Fibroblast of lung (primary cell): ENCODE results near the gene ARHGEF10L. TPM values are rescaled to one million over a fixed set of nuclear protein-coding genes. Genes with fewer than 3 reads are reported as not detected.

Source experiments
- DNase-seq, 2 donors: peaks; one replicate each; pipeline versions ENCODE4 v3.0.0 to v3.0.0-alpha.2; 2010; ENCODE audit warnings: low read depth in 2 of 2
- H2AFZ ChIP-seq: 2 replicates; pipeline ENCODE4 v1.5.1; 2012; ENCODE audit warnings: low read length, control low read depth, inconsistent platforms
- H3K27ac ChIP-seq: 2 replicates; pipeline ENCODE4 v1.5.1; 2011; ENCODE audit warnings: low read length, control low read depth; ENCODE audit not compliant: insufficient read depth
- H3K27me3 ChIP-seq: 2 replicates; pipeline ENCODE4 v1.5.1; 2011; ENCODE audit warnings: mild to moderate bottlenecking, low read length; ENCODE audit not compliant: control insufficient read depth, insufficient read depth
- H3K36me3 ChIP-seq: 2 replicates; pipeline ENCODE4 v1.5.1; 2011; ENCODE audit warnings: low read length; ENCODE audit not compliant: control insufficient read depth, insufficient read depth
- H3K4me1 ChIP-seq: 2 replicates; pipeline ENCODE4 v1.5.1; 2011; ENCODE audit warnings: low read length; ENCODE audit not compliant: control insufficient read depth, insufficient read depth; ENCODE audit errors: extremely low read depth
- H3K4me2 ChIP-seq: 2 replicates; pipeline ENCODE4 v1.5.1; 2011; ENCODE audit warnings: low read length, control low read depth; ENCODE audit not compliant: insufficient read depth; ENCODE audit errors: extremely low read depth
- H3K4me3 ChIP-seq, 4 experiments: fragments of 200-600 bp in 1 of 4; sonication (generic) in 1 of 4; replicated peaks in 1 of 4; 2 replicates each; pipeline ENCODE4 v1.5.1; 2011 to 2016; ENCODE audit warnings: low read length in 4 of 4, low read depth in 3 of 4, mild to moderate bottlenecking in 3 of 4, control low read depth in 2 of 4, inconsistent platforms in 1 of 4, mixed read lengths in 1 of 4; ENCODE audit not compliant: insufficient read depth in 1 of 4; ENCODE audit errors: control extremely low read depth in 1 of 4
- H3K79me2 ChIP-seq: 2 replicates; pipeline ENCODE4 v1.5.1; 2012; ENCODE audit warnings: mild to moderate bottlenecking, low read length, inconsistent platforms; ENCODE audit not compliant: control insufficient read depth, insufficient read depth
- H3K9ac ChIP-seq: 2 replicates; pipeline ENCODE4 v1.5.1; 2011; ENCODE audit warnings: mild to moderate bottlenecking, low read length, control low read depth; ENCODE audit not compliant: insufficient read depth
- H3K9me3 ChIP-seq: 2 replicates; pipeline ENCODE4 v1.5.1; 2012; ENCODE audit warnings: low read depth, low read length; ENCODE audit not compliant: control insufficient read depth, insufficient read depth
- H4K20me1 ChIP-seq: 2 replicates; pipeline ENCODE4 v1.5.1; 2011; ENCODE audit warnings: low read length; ENCODE audit not compliant: control insufficient read depth, insufficient read depth; ENCODE audit errors: extremely low read depth
- EZH2 ChIP-seq: IDR thresholded peaks from 2 replicates; pipeline ENCODE4 v1.5.1; 2012; ENCODE audit warnings: low read length, control low read depth, mild to moderate bottlenecking; ENCODE audit errors: missing control alignments
- polyA plus RNA-seq, 2 donors: library from polyadenylated mRNA; depleted of rRNA in 1 of 2; stranded (reverse) in 1 of 2; unstranded in 1 of 2; fragments of >200 nt; gene quantifications; 2 replicates each; pipeline ENCODE4 v1.2.1, GENCODE V29; 2011 to 2012; ENCODE audit warnings: missing spikeins in 1 of 2
- total RNA-seq: library from RNA; depleted of rRNA; stranded (reverse); fragments of >200 nt; gene quantifications from 2 replicates; pipeline ENCODE4 v1.2.1, GENCODE V29; 2014
- TF ChIP-seq, protein P1 (sequence below), 2 donors: IDR thresholded peaks in 1 of 2; conservative IDR thresholded peaks in 1 of 2; 1 replicate in 1 of 2; 2 replicates in 1 of 2; pipeline ENCODE4 v1.5.1; 2011 to 2012; ENCODE audit warnings: low read length in 2 of 2, control low read depth in 1 of 2, inconsistent platforms in 1 of 2, low read depth in 1 of 2, mild to moderate bottlenecking in 1 of 2

The ARHGEF10L gene
- total and polyA plus RNA-seq, 2 donors (not counting 1 experiment from before 2014, with no cell fraction given): 11.2 to 24.3 TPM

DNA sequence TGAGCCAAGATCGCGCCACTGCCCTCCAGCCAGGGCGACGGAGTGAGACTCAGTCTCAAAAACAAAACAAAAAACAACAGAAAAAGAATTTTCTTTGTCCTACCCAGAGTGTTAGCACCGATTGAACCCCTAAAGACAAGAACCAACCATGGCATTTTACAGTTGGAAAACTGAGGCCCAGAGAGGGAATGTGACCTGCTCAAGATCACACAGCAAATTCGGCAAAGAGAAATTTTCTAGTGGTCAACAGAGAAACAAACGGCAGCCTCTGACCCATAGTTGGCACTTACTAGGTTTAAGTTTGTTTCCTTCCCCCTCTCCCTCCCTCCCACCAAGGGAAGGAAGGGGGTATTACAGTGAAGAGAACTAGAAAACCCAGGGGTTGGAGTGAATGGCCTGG is 195.1 kb downstream of the ARHGEF10L start:
- no peaks in the 10 kb centered on the region for H3K9me3 ChIP-seq
- no peaks in the 10 kb centered on the region for H3K27me3 ChIP-seq
- no peak for TF ChIP-seq EZH2
- TF ChIP-seq, protein P1, sequence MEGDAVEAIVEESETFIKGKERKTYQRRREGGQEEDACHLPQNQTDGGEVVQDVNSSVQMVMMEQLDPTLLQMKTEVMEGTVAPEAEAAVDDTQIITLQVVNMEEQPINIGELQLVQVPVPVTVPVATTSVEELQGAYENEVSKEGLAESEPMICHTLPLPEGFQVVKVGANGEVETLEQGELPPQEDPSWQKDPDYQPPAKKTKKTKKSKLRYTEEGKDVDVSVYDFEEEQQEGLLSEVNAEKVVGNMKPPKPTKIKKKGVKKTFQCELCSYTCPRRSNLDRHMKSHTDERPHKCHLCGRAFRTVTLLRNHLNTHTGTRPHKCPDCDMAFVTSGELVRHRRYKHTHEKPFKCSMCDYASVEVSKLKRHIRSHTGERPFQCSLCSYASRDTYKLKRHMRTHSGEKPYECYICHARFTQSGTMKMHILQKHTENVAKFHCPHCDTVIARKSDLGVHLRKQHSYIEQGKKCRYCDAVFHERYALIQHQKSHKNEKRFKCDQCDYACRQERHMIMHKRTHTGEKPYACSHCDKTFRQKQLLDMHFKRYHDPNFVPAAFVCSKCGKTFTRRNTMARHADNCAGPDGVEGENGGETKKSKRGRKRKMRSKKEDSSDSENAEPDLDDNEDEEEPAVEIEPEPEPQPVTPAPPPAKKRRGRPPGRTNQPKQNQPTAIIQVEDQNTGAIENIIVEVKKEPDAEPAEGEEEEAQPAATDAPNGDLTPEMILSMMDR (conservative IDR thresholded peaks at IDR 0.05 in 1 of 2, IDR thresholded peaks at IDR 0.05 in 1 of 2; ENCODE audit: low read depth in 1 of 2, low read length in 2 of 2): no peak
- DNase-seq: no peak
- no peaks in the 10 kb centered on the region for H3K36me3 ChIP-seq
- no peak overlapping the region for H3K4me2 ChIP-seq
- H3K27ac ChIP-seq: no peak overlapping the region
- H3K4me1 ChIP-seq: no peaks in the 10 kb centered on the region
- H2AFZ ChIP-seq: no peak overlapping the region
- H3K79me2 ChIP-seq: no peaks in the 10 kb centered on the region
- H4K20me1 ChIP-seq: no peaks in the 10 kb centered on the region
- H3K4me3 ChIP-seq: no peak overlapping the region
- no peak overlapping the region for H3K9ac ChIP-seq

DNA sequence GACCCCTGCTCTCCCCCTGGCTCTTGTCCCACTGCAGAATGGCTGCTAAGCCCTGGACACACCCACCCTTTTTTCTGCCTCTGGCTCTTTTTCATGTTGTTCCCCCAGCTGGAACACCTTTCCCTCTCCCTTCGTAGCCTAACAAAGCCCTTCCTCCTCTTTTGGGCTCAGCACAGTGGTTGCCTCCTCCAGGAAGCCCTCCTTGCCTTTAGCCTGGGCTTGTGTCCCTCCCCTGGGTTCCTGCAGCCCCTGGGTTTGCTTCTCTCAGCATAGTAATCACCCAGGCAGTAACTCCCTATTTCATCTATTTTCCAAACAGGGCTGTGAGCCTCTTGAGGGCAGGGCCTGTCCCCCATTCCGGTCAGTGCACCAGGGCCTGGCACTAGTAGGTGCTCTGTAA is 195.8 kb downstream of the ARHGEF10L start:
- H3K27ac ChIP-seq: no peak overlapping the region
- H3K4me1 ChIP-seq: no peaks in the 10 kb centered on the region
- TF ChIP-seq EZH2: no peak
- H3K9ac ChIP-seq: no peak overlapping the region
- H3K36me3 ChIP-seq: no peaks in the 10 kb centered on the region
- H2AFZ ChIP-seq: no peak overlapping the region
- H3K79me2 ChIP-seq: no peaks in the 10 kb centered on the region
- DNase-seq: no peak
- H4K20me1 ChIP-seq: no peaks in the 10 kb centered on the region
- H3K4me3 ChIP-seq: no peak overlapping the region
- H3K4me2 ChIP-seq: no peak overlapping the region
- H3K27me3 ChIP-seq: no peaks in the 10 kb centered on the region
- no peaks in the 10 kb centered on the region for H3K9me3 ChIP-seq

DNA sequence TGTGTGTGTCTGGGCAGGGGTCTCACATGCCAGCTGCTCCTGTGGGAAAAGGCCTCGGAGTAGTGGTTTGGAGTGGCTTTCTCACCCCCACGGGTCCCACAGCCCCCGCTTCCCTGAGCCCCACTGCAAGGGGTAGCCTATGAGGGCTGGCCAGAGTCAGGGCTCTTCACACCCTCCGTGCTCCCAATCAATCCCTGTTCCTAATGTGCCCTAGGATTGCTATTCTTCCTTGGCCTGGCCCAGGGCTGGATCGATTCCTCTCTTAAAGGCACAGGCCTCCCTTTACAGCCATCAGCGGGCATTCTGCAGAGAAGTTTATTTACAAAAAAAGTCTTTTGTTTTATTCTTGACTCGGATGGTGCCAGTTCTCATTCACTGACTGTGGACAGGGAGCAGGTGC is 196.3 kb downstream of the ARHGEF10L start:
- no peak overlapping the region for H3K27ac ChIP-seq
- H3K79me2 ChIP-seq: no peaks in the 10 kb centered on the region
- no peak for DNase-seq
- no peaks in the 10 kb centered on the region for H3K4me1 ChIP-seq
- H3K4me3 ChIP-seq: no peak overlapping the region
- no peaks in the 10 kb centered on the region for H3K36me3 ChIP-seq
- H3K4me2 ChIP-seq: no peak overlapping the region
- H2AFZ ChIP-seq: no peak overlapping the region
- no peak for TF ChIP-seq EZH2
- TF ChIP-seq, protein P1 (conservative IDR thresholded peaks at IDR 0.05 in 1 of 2, IDR thresholded peaks at IDR 0.05 in 1 of 2; ENCODE audit: low read depth in 1 of 2, low read length in 2 of 2): no peak
- no peaks in the 10 kb centered on the region for H3K27me3 ChIP-seq
- no peaks in the 10 kb centered on the region for H4K20me1 ChIP-seq
- H3K9me3 ChIP-seq: no peaks in the 10 kb centered on the region
- no peak overlapping the region for H3K9ac ChIP-seq
